HG03460 (cell line): ENCODE data around the gene DDI2.

Experiments used
- ATAC-seq: cut with Tn5 transposase; IDR thresholded peaks from one replicate; pipeline ENCODE4 v1.9.1; 2021; ENCODE audit not compliant: unreplicated experiment

The DDI2 gene

DNA sequence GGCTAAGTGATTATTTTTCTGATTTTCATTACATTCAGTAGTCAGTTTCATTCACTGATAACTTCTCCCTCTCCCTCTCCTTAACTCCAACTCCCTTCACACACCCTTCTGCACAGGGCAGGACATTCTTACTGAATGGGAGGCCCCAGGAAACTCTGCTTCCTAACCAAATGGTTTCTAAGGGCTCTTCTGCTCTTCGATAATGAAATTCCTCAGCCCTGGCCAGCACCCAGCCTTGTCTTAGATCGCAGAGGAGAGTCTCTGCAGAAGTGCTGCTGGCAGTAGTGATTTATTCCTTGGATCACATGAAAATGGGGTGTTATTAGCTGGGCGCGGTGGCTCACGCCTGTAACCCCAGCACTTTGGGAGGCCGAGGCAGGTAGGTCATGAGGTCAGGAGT, 83.2 kb downstream of the DDI2 start:
- ATAC-seq, result no peak

DNA sequence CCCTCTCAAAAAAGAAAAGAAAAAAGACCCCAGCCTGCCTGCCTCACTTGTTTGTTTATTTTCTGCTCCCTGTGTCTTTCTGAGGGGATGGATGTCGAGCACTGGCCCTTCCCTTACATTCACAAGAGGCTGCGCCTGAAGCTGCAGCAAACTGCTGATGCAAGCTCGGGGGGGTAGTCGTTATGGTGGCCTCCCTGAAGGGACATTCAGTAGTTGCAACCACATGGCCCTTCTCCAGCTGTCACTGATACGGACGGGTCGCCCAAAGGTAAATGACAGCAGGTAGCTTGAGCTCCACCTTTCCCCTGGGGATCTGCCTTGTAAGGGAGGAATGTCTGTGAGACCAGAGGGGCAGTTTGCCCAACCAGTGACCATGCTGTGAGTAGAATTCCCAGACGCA, 84.5 kb downstream of the DDI2 start:
- ATAC-seq, result no peak

DNA sequence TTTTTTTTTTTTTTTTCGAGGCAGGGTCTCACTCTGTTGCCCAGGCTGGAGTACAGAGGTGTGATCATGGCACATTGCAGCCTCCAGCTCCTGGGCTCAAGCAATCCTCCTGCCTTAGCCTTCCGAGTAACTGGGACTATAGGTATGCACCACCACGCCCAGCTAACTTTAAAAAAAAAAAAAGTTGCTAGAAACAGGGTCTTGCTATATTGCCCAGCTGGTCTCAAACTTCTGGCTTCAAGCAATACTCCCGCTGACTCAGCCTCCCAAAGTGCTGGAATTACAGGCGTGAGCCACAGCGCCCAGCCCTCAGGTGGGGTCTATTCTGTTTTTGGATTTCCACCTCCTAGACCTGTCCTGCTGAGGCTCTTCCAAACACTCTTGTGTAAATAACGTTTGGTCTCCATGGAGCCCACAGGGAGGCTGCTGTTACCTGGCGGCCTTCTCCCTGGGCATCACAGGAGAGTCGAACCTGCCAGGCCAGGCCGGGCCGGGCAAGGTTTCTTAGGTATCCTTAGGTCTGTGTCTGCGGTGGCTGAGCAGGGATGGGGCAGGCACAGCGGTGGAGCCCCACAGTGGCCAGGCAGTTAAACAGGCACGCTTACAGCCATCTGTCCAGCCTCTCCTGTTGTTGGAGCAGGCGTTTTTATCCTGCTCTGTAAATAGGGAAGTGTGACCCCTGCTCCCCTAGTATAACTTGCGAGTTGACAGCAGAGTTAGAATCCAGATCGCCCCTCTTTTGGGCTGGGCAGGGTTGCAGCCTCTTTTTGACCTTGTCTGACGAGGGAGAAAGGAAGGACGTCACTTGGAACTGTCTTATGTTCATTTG, 85.7 kb downstream of the DDI2 start:
- ATAC-seq, result no peak

DNA sequence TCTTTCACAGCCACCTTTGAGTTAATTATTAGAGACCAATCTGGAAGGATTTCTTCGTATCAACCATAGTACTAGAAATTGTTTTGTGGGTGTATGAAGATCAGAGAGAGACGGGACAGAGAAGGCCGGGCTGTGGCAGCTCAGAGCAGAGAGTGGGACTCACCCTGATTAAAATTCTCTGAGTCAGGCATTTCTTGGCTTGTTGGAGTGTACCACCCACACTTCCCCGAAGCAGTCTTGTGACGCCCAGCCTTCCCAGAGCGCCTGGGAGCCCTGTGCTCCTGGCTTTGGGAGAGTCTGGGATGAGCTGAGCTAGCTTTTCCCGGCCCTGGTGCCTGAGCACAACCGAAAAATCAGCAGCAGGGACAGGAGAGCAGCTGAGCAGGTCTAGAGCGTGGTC, 86.3 kb downstream of the DDI2 start:
- no peak for ATAC-seq

DNA sequence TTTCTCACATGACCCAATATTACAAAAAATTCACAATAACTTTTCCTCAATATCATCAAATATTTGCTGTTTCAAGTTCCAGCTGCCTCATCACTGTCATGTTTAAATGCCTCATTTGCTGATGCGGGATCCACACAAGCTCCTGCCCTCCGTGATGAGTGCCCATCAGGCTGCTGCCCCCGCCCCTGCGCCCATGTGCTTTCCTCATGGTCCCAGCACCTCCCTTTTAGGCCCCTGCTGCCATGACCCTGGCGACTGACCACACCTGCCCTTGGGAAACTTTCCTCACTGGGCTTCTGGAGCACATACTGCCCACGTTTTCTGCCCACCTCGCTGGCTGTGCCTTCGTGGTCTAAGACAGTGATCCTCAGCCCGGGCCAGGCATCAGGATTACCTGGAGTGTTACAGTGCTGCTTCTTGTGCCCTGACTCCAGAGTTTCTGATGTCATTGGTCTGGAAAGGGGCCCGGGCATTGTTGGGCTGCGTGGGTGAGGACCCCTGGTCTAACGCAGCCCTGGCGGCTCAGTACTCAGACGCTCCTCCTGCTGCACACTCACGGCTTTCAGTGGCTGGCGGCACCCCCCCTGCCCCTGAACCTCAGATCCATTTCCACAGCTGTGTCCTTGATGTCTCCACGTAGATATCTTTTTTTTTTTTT, 87.4 kb downstream of the DDI2 start:
- no peak for ATAC-seq

DNA sequence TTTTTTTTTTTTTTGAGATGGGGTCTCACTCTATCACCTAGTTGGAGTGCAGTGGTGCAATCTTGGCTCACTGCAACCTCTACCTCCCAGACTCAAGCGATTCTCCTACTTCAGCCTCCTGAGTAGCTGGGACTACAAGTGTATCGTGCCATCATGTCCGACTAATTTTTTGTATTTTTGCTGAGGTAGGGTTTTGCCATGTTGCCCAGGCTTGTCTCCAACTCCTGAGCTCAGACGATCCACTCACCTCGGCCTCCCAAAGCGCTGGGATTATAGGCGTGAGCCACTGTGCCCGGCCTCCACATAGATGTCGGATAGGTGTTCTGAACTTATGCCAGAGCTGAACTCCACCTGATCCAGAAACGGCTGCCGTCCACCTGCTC, 87.9 kb downstream of the DDI2 start:
- no peak for ATAC-seq

DNA sequence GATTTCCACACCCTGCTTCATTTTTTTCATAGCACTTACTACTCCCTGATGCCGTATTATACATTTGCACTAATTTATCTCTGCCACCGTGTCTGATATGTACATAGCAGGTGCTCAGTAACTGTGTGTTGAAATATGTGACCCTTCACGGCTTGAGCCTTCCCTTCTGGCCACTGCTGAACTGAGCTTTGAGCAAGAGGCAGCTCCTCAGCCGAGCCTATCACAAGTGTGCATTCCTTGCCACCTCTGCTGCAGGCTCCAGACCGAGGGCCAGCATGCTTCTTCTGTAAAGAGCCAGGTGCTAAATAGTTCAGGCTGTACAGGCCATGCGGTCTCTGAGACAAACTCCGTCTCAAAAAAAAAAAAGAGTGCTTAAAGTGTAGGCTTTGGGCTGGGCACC, 89.5 kb downstream of the DDI2 start:
- ATAC-seq, result no peak

DNA sequence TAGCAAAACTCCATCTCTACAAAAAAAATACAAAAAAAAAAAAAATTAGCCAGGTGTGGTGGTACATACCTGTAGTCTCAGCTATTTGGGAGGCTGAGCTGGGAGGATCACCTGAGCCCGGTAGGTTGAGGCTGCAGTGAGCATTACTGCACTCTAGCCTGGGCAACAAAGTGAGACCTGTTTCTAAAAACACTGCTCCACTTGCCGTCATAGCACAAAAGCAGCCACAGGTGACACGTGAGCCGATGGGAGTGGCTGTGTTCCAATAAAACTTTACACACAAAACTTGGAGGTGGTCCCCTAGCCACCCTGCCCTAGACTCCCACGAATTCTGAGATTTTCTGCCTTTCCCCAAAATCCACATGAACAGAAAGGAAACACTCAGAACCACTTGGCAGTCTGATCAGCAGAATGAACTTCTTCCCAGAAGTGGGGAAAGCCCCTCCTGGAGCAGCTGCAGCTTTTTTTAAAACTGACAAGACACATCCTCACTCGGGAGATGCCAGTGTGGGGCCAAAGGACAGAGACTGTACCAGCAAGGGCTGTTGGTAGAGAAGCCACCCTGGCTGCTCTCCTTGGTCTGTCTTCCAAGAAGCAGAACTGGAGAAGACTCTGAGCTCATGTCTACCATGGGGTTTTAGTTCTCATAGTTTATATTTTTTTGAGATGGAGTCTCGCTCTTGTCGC, 90.1 kb downstream of the DDI2 start:
- no peak for ATAC-seq

DNA sequence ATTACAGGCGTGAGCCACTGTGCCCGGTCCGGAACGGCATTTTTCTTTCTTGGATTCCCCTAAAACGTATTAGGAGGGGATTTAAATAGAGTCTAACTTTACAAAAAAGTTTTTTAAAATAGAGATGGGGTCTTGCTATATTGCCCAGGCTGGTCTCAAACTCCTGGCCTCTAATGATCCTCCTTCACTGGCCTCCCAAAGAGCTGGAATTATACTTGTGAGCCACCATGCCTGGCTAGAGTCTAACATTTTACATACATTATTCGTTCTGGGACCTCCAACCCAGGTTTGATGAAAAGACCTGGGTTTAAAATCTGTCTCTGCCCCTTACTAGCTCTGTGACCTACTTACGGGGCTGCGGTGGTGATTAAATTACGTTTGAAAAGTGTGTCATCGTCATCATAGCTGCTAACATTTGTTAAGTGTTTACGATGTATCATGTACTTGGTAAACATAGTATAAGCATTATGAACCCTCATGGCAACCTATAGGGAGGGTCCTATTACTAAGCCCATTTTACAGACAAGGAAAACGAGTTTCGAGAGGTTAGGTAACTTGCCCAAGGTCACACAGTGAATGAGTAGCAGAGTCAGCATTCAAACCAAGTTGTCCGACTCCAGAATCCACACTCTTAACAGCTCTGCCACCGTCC, 91.4 kb downstream of the DDI2 start:
- no peak for ATAC-seq

DNA sequence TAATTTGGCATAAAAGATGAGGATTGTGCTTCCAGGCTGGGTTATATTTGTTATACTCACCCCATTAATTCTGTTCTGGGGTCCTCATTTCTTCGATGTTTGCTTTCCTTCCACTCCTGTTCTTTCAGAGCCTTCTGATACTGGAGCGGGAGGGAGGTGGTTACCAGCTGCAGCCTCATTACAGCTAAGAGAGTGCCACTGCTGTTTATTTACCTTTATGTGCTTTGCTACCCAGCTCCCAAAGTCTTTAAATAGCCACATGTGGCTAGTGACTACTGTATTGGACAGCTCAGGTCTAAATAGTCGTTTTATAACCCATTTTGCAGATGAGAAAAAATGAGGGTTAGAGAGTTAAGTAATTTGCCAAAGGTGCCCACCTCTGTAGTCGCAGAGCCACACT, 92.0 kb downstream of the DDI2 start:
- no peak for ATAC-seq

DNA sequence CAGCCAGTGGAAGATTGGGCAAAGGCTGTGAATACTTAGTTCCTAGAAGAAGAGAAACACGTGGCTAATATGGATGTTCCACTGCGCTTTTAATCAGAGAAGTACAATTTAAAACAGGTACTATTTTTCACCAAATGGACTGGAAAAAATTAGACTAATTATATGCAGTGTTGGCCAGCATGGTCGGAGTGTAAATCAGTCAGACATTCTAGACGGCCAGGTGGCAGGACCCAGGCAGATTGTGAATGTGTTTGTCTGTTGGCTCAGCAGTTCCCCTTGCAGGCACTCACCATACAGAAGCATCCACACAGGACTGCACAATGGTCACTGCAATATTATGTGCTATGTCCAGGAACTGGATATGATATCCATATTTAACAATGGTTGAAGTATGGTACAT, 94.9 kb downstream of the DDI2 start:
- ATAC-seq, result no peak

DNA sequence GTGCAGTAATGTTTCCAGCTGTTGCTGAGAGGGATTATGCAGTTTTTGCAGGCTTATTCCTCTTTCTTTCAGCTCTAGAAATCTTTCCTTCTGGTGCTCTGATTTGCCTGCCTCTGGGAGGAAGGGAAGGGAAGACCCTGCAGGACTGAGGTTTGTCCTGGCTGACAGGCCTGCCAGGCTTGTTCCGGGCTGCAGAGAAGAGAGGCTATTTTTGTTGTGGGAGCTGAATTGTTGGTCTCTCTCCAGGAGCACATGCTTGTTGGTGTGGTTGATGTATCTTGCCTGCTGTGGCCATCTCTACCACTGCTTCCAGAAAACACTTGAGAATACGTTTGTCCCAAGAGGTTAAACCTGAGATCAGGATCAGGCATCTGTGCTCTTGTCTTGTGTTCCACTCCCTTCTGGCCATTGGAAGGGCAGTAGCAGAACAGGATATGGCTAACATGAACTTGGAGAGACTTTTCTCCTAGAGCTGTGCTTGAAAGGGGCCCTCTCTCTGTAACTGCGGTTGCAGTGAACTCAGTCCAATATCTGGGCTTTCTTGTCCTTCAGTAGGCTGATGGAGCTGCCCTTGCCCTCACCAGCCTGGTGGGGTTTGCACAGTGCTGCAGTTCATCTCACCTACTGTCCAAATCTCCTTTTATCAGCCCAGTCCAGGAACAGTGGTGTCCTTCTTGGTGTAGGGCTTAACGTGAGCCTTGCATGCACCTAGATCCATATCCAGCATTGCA, 97.3 kb downstream of the DDI2 start:
- ATAC-seq, result no peak

DNA sequence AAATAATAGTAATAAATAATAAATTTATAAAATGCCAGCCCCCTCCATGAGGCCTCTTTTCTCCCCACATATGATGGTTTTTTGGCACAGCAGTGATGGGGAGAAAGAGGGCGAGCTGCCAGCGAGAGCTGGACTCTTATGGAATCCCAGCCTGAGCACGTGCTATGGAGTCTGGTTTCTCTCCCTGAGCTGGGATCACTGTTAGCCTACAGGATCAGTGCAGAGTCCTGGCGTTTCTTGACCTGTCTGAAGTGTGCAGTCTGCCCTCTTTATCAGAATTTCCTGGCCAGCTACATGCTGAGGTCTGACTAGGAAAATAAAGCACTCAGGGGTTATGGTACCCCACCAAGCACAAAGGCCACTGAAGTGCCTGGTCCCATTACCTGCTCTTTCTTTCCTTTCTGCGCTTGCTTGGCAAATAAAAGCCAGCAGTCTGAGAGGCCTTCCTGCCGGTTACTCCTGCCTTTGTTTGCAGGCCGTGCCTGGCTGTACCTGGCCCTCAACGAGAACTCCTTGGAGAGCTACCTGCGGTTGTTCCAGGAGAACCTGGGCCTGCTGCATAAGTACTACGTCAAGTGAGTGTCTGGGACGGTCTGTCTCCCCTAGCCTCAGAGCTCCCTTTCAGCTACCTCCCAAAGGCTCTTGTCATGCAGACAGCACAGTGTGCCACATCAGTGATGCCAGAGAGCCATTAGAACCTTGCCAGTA, 100.3 kb downstream of the DDI2 start:
- no peak for ATAC-seq

DNA sequence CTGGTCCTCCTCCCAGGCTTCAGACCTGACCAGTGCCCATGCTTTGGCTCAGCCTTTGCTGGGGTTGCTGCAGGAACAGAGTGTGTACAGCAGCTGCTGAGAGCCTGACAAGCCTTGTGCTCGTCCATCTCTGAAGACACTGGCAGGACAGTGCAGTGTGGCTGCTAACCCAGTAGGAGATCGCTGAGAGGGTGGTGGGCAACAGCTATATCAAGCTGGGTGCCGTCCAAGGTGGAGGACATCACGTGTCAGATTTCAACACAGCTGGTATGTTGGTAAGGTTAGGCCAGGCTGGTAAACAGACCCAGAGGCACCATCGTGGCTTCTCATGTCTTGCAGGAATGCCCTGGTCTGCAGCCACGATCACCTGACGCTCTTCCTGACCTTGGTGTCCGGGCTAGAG, 100.9 kb downstream of the DDI2 start:
- no peak for ATAC-seq
